Glomerular visceral epithelial cell (primary cell): ENCODE results near the gene PI16.

ENCODE experiments used
- DNase-seq: peaks from one replicate; pipeline ENCODE4 v3.0.0-alpha.2; 2016; ENCODE audit errors: extremely low spot score

Gene PI16

DNA sequence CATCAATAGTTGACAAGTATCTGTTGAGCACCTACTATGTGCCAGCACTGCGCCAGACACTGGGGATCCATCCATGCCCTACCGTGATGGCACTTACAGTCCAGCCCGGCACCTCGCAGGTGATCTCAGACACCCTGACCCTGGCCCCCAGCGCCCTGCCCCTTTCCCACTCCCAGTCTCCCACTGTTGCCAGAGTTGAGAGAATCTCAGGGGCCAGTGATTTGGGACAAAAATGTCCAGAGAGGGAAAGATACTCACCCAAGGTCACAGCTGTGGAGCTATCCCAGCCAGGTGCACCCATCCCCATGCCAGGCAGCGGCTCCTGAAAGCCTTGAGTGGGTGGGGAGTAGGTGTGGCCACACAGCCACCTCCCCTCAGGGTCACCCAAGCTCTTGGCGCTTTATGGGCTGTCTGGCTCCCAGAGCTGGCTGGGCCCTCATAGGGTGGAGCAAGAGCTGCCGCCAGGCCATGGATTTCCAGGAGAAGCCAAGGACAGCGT lies 3.3 kb downstream of the PI16 start:
- no peak for DNase-seq

DNA sequence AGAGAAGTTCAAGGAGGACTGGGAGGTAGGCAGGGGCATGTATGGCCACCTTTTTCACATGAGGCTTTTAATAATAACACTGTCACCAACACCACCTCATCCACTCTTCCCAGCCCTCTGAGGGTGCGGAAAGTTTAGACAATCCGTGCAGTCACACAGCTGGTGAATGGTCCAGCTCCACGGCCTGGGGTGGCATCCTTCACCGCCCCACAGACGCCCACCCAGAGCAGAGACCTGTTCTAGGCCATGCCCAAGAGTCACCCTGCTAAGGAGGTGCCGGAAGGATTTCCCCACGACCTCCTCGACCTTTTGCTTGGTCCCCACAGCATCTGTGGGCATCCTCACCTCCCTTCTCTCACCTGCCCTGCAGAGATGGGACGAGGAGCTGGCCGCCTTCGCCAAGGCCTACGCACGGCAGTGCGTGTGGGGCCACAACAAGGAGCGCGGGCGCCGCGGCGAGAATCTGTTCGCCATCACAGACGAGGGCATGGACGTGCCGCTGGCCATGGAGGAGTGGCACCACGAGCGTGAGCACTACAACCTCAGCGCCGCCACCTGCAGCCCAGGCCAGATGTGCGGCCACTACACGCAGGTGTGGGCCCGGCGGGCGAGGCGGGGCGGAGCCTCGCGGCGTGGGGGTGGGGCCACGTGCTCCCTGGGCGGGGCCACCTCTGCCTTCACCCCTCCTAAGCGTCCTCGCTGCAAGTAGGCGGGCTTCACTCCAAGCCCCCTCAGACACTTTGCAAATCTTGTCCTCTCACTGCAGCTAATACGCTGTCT lies 4.4 kb downstream of the PI16 start:
- DNase-seq = no peak

DNA sequence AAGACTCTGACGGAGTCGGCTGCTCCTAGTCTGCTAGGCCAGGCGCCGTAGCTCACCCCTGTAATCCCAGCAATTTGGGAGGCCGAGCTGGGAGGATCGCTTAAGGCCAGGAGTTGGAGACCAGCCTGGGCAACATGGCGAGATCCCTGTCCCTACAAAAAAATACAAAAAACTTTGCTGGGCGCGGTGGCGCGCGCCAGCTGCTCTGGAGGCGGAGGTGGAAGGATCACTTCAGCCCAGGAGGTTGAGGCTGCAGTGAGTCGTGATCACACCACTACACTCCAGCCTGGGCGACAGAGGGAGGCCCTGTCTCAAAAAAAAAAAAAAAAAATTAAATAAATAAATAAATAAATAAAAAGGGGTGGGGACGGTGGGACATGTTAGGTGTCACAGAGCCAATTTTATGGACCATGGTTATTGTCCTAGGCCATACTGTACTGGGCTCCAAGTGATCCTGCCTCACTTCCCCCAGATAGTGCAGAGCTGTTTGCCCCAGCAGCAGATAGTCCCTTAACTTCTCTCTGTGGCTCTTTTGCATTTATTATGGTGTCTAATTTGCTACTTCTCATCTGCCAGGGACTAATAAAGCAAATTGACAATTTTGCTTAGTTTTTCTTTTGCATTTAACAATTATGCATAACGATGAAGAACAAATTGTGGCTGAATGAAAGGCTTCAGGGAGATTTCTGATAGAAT lies 5.2 kb downstream of the PI16 start:
- no peak for DNase-seq

DNA sequence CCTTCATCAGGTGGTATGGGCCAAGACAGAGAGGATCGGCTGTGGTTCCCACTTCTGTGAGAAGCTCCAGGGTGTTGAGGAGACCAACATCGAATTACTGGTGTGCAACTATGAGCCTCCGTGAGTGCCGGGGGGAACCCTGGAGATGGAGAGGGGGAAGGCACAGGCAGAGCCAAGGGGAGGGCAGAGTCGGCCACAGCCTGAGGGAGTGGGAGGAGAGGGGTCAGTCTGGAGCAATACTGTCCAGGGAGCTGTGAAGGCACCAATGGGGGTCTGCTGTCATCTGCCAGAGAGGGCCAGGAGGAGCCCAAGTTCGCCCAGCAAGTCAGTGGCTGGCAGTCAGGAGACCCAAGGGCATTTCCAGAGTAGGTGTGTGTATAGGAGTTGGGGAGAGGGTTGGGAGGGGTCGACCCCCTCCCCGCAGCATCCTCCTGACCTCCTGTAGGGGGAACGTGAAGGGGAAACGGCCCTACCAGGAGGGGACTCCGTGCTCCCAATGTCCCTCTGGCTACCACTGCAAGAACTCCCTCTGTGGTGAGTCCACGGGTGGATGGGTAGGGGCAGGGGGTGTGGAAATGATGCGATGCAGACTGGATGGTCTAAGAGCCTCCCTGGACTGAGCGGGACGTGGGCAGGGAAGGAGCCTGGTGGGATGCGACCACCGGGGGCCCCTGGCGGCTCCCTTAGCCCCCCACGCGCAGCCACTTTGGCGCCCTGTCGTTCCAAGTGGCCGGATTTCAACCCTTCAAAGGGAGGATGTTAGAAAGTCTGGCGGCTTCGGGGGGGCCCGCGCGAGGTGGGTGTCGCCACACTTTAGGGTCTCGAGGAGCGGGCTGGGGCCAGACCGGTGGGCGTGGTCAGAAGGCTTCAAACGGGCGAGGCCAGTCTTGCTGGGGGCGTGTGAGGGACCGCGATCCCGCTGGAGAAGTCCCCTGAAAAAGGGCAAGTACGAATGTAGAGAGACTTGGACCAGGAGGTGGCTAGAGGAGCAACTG lies 7.2 kb downstream of the PI16 start:
- no peak for DNase-seq

DNA sequence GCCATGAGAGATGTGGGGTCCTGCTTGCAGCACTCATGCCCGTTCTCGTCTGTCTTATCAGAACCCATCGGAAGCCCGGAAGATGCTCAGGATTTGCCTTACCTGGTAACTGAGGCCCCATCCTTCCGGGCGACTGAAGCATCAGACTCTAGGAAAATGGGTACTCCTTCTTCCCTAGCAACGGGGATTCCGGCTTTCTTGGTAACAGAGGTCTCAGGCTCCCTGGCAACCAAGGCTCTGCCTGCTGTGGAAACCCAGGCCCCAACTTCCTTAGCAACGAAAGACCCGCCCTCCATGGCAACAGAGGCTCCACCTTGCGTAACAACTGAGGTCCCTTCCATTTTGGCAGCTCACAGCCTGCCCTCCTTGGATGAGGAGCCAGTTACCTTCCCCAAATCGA lies 8.3 kb downstream of the PI16 start:
- peak; percentile 33 for DNase-seq

DNA sequence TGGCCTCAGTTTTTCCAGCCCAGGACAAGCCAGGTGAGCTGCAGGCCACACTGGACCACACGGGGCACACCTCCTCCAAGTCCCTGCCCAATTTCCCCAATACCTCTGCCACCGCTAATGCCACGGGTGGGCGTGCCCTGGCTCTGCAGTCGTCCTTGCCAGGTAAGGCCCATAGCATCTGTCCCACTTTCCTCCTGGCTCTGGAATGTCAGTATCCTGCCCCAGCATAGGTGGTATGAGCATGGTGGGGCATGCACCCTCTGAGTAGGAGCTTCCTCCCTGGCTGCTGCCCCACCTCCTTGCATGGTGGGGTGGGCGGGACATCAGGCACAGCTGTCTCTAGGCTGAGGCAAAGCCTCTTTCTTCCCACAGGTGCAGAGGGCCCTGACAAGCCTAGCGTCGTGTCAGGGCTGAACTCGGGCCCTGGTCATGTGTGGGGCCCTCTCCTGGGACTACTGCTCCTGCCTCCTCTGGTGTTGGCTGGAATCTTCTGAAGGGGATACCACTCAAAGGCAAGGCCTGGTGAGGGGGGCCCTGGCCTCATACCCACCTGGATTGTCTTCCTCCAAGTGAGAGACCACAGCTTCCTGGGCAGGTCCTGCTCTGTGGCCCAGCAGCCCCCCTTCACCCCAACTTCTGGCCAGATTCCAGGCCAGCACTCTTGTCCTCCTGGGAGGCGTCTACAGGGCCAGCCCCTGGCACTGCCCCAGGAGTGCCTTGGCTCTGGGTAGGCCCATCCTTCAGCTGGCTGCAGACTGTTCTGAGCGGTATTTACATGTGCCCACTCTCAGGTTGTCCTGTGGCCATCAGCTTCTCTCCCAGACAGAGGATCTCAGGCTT lies 9.1 kb downstream of the PI16 start:
- DNase-seq = peak; percentile 53

DNA sequence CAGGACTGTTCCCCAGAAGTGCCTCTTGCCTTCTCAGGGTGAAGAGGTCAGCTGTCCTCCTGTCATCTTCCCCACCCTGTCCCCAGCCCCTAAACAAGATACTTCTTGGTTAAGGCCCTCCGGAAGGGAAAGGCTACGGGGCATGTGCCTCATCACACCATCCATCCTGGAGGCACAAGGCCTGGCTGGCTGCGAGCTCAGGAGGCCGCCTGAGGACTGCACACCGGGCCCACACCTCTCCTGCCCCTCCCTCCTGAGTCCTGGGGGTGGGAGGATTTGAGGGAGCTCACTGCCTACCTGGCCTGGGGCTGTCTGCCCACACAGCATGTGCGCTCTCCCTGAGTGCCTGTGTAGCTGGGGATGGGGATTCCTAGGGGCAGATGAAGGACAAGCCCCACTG lies 9.8 kb downstream of the PI16 start:
- no peak for DNase-seq

DNA sequence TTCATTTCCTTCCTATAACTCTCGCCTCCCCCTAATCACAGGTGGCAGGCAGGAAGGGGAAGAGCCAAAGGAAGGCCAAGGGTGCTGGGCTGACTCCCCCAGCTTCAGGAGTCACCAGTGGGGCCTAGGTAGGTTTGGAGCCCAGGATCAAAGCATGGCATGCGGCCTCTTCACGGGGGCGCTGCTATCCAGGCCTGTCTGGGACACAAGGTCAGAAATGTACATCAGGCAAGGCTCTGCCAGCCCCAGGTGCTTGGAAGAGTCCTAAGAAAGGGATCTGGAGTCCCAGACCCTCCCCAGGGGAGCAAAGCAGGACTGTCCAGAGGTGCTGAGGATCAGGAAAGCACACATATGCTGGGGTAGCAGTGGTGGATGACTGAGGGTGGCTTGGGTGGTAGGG lies 10.4 kb downstream of the PI16 start:
- no peak for DNase-seq

DNA sequence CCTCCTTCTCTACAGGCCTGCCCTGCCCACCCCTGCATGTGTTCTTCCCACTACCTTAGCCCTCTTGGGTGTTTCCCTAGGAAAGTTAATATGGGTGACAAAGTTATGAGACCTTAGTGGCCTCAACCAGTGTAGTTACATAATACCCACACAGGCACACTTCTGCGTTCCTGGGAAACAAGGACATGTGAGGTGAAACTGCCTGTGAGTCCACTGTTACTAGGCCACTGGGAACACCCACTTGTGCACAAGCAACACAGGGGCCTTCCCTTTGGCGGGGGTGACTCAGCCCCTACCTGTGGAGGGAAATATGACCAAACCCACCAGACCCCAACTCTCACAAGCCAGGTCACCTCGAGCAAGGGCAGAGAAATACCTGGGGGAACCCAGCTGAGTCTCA lies 12.8 kb downstream of the PI16 start:
- no peak for DNase-seq

DNA sequence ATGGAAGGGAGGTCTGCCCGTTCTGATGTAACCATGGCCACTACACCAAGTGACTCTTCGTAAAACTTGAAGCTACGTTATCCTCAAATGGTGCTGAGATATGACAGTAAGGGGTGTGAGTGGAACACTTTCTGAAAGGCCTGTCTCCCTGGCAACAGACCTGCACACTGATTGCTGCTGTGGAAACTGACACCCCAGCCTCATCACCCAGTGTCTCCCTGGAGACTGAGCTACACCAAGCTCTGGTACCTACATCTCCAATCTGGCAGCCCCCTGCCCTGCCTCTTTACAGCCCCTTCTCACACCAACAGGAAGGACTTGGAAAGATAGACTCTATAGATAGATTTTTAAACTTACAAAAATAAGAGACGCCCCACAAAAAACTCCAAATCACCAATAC lies 13.2 kb downstream of the PI16 start:
- DNase-seq = no peak

DNA sequence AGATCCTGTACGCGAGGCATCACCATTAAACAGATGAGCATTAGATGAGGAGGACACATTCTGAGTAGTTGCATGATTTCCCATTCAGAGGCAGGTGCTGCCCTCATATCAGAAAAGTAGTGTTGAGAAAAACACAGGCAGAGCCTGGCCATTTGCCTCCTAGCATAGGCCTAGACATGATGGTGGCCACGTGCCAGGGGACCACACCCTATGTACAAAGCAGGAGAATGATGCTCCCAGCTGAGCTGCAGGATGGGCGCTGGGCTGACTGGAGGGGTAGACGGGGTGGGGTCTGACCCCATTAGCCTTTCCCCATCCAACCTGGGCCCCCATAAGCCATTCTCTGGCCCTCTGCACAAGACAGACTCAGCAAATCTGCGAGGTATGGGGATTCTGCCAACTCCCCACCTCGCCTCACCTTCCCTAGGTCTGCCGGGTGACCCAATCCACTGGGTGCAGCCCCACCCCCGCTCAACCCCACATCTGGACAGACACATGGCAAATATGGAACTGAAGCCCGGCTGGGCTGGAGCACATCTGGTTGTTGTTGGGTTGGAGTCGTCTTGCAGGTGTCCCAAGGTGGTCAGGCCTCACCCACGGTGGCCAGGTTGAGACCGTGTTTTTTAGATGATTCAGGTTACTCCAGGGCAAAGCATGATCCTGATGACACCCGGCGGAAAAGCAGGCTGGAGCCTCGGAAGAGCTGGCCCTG lies 13.9 kb downstream of the PI16 start:
- no peak for DNase-seq

DNA sequence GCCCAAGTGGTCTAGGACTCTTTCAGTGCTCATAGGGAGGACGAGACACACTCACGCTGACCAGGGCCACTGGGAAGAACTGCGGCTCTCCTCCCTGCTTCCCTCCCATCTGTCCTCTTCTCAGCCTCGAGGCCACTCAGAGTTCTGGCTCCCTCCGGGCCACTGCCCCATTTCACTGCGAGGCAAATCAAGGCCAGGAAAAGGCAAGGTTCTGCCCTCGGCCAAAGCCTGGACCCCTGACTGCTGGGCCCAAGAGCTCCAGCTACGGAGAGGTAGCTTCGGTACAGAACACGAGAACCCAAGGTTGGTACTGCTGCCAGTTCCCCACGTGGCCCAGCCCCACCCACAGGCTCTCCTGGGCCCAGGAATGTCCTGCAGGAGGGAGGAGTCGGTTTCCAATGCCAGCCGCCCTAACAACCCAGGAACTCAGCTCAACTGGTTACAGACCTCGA lies 14.7 kb downstream of the PI16 start:
- no peak for DNase-seq

DNA sequence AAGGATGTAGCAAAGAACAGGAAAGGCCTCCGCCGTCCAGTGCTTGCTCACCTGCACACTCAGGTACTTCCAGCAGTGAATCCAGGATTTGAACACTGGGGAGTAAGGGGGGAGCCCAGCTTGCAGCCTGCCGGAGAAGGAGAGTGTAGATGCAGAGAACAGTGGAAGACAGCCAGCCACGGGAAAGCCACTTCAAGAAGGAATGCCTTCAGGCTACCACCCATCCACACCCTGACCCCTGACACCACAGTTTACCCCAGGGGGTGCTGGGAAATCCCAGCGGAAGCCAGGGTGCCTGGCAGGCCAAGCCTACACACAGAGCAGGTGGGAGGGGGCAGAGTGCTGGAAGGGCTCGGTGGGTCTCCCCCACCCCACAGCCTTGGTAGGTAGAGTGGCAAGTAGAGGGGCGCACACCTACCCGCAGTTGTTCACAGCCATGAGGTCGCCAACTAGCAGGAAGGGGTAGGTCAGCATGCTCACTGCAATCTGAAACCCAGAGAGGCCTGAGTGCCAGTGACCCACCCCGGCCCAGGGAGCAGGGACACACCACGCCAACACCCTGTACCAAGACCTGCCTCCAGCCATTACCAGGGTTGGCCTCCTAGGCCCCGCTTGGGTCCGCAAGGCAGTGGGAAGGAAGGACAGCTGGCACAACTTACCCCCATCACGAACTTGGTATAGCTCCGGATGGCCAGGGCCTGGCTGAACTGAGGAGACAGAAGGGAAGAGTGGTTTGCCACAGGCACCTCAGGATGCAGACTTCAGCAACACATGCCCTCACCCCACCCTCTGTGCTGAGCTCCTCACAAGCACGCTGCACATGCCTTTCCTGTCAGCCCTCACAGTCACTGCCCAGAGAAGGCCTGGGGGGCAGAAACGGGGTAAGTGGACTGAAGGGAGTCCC lies 15.7 kb downstream of the PI16 start:
- DNase-seq = no peak

DNA sequence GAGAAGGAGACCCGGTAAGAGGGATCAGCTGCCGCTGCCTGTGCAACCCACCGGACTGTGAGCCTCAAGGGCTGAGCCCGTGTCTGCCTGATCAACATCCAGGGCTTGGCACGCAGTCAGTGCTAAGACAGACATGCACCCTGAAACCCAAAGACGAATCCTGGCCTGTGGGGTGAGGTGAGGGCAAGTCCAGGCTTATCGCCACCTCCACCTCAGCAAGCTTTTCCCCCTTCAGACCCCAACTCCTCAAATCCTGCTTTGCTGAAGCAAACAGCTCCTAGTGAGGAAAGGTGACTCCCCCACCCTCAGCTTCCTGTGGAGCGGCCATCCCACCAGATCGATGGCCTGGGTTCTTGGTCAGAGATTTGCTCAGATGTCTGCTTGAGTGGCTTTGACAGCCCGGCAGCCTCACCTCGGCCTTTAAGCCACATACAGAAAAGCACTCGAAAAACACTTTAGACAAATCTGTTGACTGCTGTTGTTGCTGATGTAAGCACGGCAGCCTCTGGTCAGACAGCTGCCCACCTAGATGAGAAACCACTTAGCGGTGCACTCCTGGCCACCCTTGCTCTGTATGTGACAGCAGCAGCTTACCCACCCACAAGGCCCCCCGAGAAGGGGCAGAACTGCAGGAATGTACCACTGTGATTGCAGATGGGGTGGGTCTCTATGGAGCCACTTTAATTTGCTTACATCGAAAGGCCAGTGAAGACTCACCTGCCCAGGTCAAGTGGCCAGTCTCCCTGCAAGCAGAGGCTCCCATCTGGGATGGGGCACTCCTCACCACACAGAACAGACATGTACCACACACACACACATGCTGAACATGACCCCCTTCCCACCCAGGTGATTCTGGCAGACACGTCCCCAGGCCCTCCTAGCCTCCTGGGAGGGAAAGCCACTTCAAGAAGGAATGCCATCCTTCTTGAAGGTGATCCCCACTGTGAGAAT lies 16.6 kb downstream of the PI16 start:
- no peak for DNase-seq

DNA sequence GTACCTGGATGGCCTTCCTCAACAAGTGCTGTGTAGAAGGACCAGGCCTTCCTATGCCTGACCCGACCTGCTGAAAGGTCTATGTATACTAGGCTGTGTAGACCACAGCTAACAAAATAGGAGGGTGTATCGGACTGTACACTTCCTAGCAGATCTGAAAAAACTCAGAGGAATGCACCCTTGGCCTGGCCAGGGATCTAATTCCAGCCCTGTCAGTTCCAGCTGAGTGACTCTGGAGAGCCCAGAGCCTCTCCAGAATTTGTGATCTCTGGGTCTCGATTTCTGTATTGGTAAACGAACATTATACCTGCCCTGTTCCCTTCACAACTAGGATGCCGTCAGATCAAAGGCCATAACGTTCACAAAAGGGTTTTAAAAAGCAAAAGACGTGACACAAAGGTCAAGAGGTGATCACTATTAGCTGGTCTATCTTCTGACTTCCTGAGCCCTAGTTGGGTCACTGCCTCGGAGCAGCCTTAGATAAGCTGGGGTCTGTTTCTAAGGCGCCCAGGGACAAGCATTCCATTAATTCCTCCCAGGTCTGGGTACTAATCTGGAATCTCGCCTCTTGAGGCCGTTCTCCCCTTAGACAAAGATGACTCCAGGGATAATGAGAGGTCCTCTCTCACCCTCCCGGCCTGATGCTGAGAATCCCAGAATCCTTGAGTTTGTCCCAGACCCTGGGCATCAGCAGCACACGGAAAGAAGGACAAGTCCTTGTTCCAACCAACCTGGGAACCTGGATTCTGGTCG lies 17.6 kb downstream of the PI16 start:
- no peak for DNase-seq

DNA sequence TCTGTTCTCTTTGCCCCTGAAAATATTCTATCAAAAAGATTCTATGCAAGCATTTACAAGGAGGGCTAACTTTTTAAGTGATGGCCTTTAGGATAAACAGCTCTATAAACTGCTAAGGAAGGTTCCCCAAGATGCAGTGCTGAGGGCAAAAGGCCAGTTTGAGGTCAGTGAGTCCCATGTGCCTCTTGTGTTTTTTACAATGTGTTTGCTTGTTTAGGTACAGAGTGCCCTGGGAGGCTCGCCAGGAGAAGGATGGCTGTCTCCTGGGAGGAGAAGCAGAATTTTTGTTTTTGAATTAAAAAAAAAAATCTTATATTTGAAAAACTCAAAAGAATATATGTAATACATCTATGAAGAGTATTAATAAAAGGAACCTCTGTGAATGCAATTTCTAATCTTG lies 18.7 kb downstream of the PI16 start:
- DNase-seq = no peak

DNA sequence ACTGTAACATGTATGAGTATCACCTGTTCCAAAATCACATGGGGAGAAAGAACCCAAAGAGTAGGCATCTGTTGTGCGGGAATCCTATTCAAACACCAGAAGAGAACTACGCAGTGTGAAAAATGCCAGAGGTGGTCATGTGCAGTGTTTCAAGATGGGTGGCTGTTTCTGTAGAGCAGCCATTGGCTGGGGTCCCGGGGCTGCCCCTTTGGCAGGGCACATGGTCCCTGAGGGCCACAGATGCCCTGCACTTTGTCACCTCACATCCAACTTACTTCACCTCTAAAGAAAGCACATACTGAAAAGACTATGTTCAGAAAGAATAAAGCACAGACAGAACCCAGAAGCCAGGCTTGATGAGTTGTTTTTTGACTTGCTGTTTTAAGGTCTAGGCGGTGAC lies 19.1 kb downstream of the PI16 start:
- DNase-seq = no peak
